WTC11 (cell line): ENCODE results near the gene SNX10. TPM values are rescaled to one million over a fixed set of nuclear protein-coding genes. Genes with fewer than 3 reads are reported as not detected.

Experiments used
- ATAC-seq: fragments of 200-7000 bp; cut with Tn5 transposase; 2 replicates; pipeline ENCODE4 v1.10.0; 2021; ENCODE audit warnings: mild to moderate bottlenecking, moderate library complexity
- CTCF ChIA-PET: fragments of 300-600 bp; sonication (Branson Sonifier 250); formaldehyde crosslinking; loops from one replicate; lab custom pipeline; 2021; ENCODE audit warnings: antibody characterized with exemption; lab: Charles Lee
- POLR2A ChIA-PET: fragments of 350-600 bp; sonication (Branson Sonifier 250); formaldehyde crosslinking; loops from one replicate; lab custom pipeline; 2021; ENCODE audit warnings: antibody characterized with exemption; lab: Charles Lee
- DNase-seq: peaks from one replicate; pipeline ENCODE4 v3.0.0; 2021; ENCODE audit warnings: low spot score
- H3K27ac Mint-ChIP-seq: 2 replicates; pipeline ENCODE4 v1.8.0; 2021; ENCODE audit warnings: mixed read lengths
- H3K27me3 Mint-ChIP-seq: 2 replicates; pipeline ENCODE4 v1.8.0; 2021; ENCODE audit warnings: low read depth, mild to moderate bottlenecking, moderate library complexity, mixed read lengths
- H3K36me3 Mint-ChIP-seq: 2 replicates; pipeline ENCODE4 v1.8.0; 2021; ENCODE audit warnings: mixed read lengths
- H3K4me1 Mint-ChIP-seq: 2 replicates; pipeline ENCODE4 v1.8.0; 2022; ENCODE audit warnings: mixed read lengths
- H3K4me3 Mint-ChIP-seq: 2 replicates; pipeline ENCODE4 v1.8.0; 2021; ENCODE audit warnings: mild to moderate bottlenecking, moderate library complexity, mixed read lengths
- H3K9me3 Mint-ChIP-seq: 2 replicates; pipeline ENCODE4 v1.8.0; 2021; ENCODE audit warnings: mixed read lengths
- AR ChIP-seq: fragments of 250-450 bp; sonication (Bioruptor Pico); IDR thresholded peaks from 2 replicates; pipeline ENCODE4 v1.9.0; 2021; ENCODE audit warnings: mild to moderate bottlenecking
- ATF2 ChIP-seq: sonication (generic); formaldehyde crosslinking; IDR thresholded peaks from 2 replicates; pipeline ENCODE4 v1.8.1; 2022; ENCODE audit warnings: low read depth, missing genetic modification reagents, borderline replicate concordance
- CREB1 ChIP-seq: sonication (generic); formaldehyde crosslinking; IDR thresholded peaks from 2 replicates; pipeline ENCODE4 v1.8.0; 2023; ENCODE audit warnings: mild to moderate bottlenecking, missing genetic modification reagents
- FOXP1 ChIP-seq: sonication (generic); formaldehyde crosslinking; IDR thresholded peaks from 2 replicates; pipeline ENCODE4 v1.8.0; 2022; ENCODE audit warnings: missing genetic modification reagents, mild to moderate bottlenecking, moderate library complexity, borderline replicate concordance
- GABPB1 ChIP-seq: sonication (generic); formaldehyde crosslinking; IDR thresholded peaks from 2 replicates; pipeline ENCODE4 v1.8.1; 2023; ENCODE audit warnings: mild to moderate bottlenecking, missing genetic modification reagents
- GTF2I ChIP-seq: fragments of 250-450 bp; sonication (Bioruptor Pico); conservative IDR thresholded peaks from 2 replicates; pipeline ENCODE4 v1.4.0; 2021; ENCODE audit warnings: mild to moderate bottlenecking
- HMGA2 ChIP-seq: fragments of 250-450 bp; sonication (Bioruptor Pico); IDR thresholded peaks from 2 replicates; pipeline ENCODE4 v1.4.0; 2021; ENCODE audit warnings: mild to moderate bottlenecking, moderate library complexity
- IRF1 ChIP-seq: sonication (generic); formaldehyde crosslinking; IDR thresholded peaks from 2 replicates; pipeline ENCODE4 v1.8.0; 2023; ENCODE audit warnings: missing genetic modification reagents
- JUN ChIP-seq: sonication (generic); formaldehyde crosslinking; IDR thresholded peaks from 2 replicates; pipeline ENCODE4 v1.8.0; 2023; ENCODE audit warnings: mild to moderate bottlenecking, missing genetic modification reagents
- NR1H2 ChIP-seq: sonication (generic); formaldehyde crosslinking; IDR thresholded peaks from 2 replicates; pipeline ENCODE4 v1.9.0; 2021; ENCODE audit warnings: mild to moderate bottlenecking, moderate library complexity, missing genetic modification reagents
- SMAD3 ChIP-seq: sonication (generic); formaldehyde crosslinking; IDR thresholded peaks from 2 replicates; pipeline ENCODE4 v1.8.0; 2022; ENCODE audit warnings: missing genetic modification reagents, mild to moderate bottlenecking, borderline replicate concordance
- SP1 ChIP-seq: sonication (generic); formaldehyde crosslinking; conservative IDR thresholded peaks from 2 replicates; pipeline ENCODE4 v1.8.1; 2022; ENCODE audit warnings: missing genetic modification reagents
- STAT6 ChIP-seq: sonication (generic); formaldehyde crosslinking; conservative IDR thresholded peaks from 2 replicates; pipeline ENCODE4 v1.8.1; 2023; ENCODE audit warnings: mild to moderate bottlenecking, low read depth, missing genetic modification reagents, moderate library complexity
- ZNF263 ChIP-seq: sonication (generic); formaldehyde crosslinking; IDR thresholded peaks from 2 replicates; pipeline ENCODE4 v1.8.1; 2022; ENCODE audit warnings: low read depth, mild to moderate bottlenecking, moderate library complexity, missing genetic modification reagents
- ZNF317 ChIP-seq: sonication (generic); formaldehyde crosslinking; IDR thresholded peaks from 2 replicates; pipeline ENCODE4 v1.8.1; 2023; ENCODE audit warnings: low read depth, mild to moderate bottlenecking, moderate library complexity, missing genetic modification reagents, borderline replicate concordance
- ZNF423 ChIP-seq: fragments of 250-450 bp; sonication (Bioruptor Pico); IDR thresholded peaks from 2 replicates; pipeline ENCODE4 v2.1.2; 2022; ENCODE audit warnings: mild to moderate bottlenecking, moderate library complexity
- ZSCAN18 ChIP-seq: fragments of 250-450 bp; sonication (Bioruptor Pico); IDR thresholded peaks from 2 replicates; pipeline ENCODE4 v2.1.2; 2022; ENCODE audit warnings: mild to moderate bottlenecking, moderate library complexity
- total RNA-seq: library from RNA; stranded (reverse); gene quantifications from 3 replicates; pipeline ENCODE4 v1.2.3, GENCODE V29; 2021

SNX10 gene
- total RNA-seq, 1 experiment from 2014 or later, result 10.8 TPM

- no peak for TF ChIP-seq AR (CRISPR knock-in tag)
- TF ChIP-seq FOXP1 (CRISPR knock-in tag), result no peak
- TF ChIP-seq NR1H2 (CRISPR knock-in tag), result no peak
- H3K27ac Mint-ChIP-seq, result no peak overlapping the region
- no peaks in the 10 kb centered on the region for H3K36me3 Mint-ChIP-seq
- no peaks in the 10 kb centered on the region for H3K27me3 Mint-ChIP-seq
- ChIA-PET POLR2A (no interaction called here), CTCF (interaction anchor here (0.9 to 1.2 kb wide), 2 partner anchors 295 to 789 kb away, joined by 3 to 11 read pairs; no protein-coding TSS in a partner anchor)
- ATAC-seq (no peak), DNase-seq (no peak)
- no peak overlapping the region for H3K4me3 Mint-ChIP-seq
- H3K4me1 Mint-ChIP-seq, result peaks cover 17% of the 10 kb centered on the region
- H3K9me3 Mint-ChIP-seq, result no peaks in the 10 kb centered on the region
These were observed 80.6 kb downstream of the SNX10 start for GRCh38 chr7:26372249-26372648.

GRCh38 chr7:26372704-26373103 is 81.0 kb downstream of the SNX10 start:
- CTCF ChIA-PET, result interaction anchor here (0.9 to 1.2 kb wide), 2 partner anchors 295 to 788 kb away, joined by 3 to 11 read pairs; no protein-coding TSS in a partner anchor
- Mint-ChIP-seq H3K4me1 (peaks cover 19% of the 10 kb centered on the region), H3K36me3 (no peaks in the 10 kb centered on the region), H3K27ac (no peak overlapping the region), H3K9me3 (no peaks in the 10 kb centered on the region), H3K4me3 (no peak overlapping the region), H3K27me3 (no peaks in the 10 kb centered on the region)
- ATAC-seq (no peak), DNase-seq (no peak)
- TF ChIP-seq STAT6 (no peak), ZNF263 (CRISPR knock-in tag) (no peak)
- POLR2A ChIA-PET, result no interaction called here

- ChIA-PET POLR2A (no interaction called here), CTCF (interaction anchor here (0.6 to 3.2 kb wide), 6 partner anchors 10 to 768 kb away, joined by 3 to 20 read pairs (median 4); partner anchors contain the start of gene HOXA5)
- H3K27me3 Mint-ChIP-seq, result no peaks in the 10 kb centered on the region; the same call in 1 of the 2 replicates
- H3K36me3 Mint-ChIP-seq, result no peaks in the 10 kb centered on the region
- no peak overlapping the region for H3K27ac Mint-ChIP-seq
- H3K9me3 Mint-ChIP-seq, result no peaks in the 10 kb centered on the region
- TF ChIP-seq SMAD3 (no peak), GTF2I (no peak), ZNF317 (no peak), ZSCAN18 (no peak), HMGA2 (CRISPR knock-in tag) (no peak), SP1 (CRISPR knock-in tag) (no peak)
- H3K4me1 Mint-ChIP-seq, result peaks cover 25% of the 10 kb centered on the region
- peak overlapping the region; percentile 20; the same call in 1 of the 2 replicates for H3K4me3 Mint-ChIP-seq
- no peak for DNase-seq
- no peak for ATAC-seq
These were observed 83.1 kb downstream of the SNX10 start for GRCh38 chr7:26374647-26375373.

GRCh38 chr7:26375726-26376174 is 84.1 kb downstream of the SNX10 start:
- H3K4me3 Mint-ChIP-seq, result peak overlapping the region; percentile 81
- ChIA-PET CTCF (interaction anchor here (0.6 to 3.2 kb wide), 7 partner anchors 11 to 767 kb away, joined by 3 to 20 read pairs (median 4); partner anchors contain the start of gene HOXA5), POLR2A (no interaction called here)
- H3K9me3 Mint-ChIP-seq, result no peaks in the 10 kb centered on the region
- no peaks in the 10 kb centered on the region for H3K36me3 Mint-ChIP-seq
- ATAC-seq (peak; percentile 43), DNase-seq (no peak)
- no peaks in the 10 kb centered on the region; the same call in 1 of the 2 replicates for H3K27me3 Mint-ChIP-seq
- peaks cover 22% of the 10 kb centered on the region for H3K4me1 Mint-ChIP-seq
- no peak overlapping the region for H3K27ac Mint-ChIP-seq
- TF ChIP-seq CREB1 (CRISPR knock-in tag), result no peak
- no peak for TF ChIP-seq JUN (CRISPR knock-in tag)
- TF ChIP-seq ZNF423 (CRISPR knock-in tag), result no peak
- no peak for TF ChIP-seq ZSCAN18
- TF ChIP-seq GABPB1 (CRISPR knock-in tag), result no peak
- TF ChIP-seq SMAD3, result no peak
- TF ChIP-seq IRF1 (CRISPR knock-in tag), result no peak
- no peak for TF ChIP-seq ATF2 (CRISPR knock-in tag)
